GM18511 (cell line): ENCODE measurements around the gene LEF1.

Experiments used
- ATAC-seq: cut with Tn5 transposase; IDR thresholded peaks from one replicate; pipeline ENCODE4 v1.9.1; 2021; ENCODE audit warnings: mild to moderate bottlenecking, moderate library complexity; ENCODE audit not compliant: unreplicated experiment

Gene LEF1

GRCh38 chr4:108114503-108114902 lies 54.2 kb downstream of the LEF1 start:
- ATAC-seq: no peak

DNA sequence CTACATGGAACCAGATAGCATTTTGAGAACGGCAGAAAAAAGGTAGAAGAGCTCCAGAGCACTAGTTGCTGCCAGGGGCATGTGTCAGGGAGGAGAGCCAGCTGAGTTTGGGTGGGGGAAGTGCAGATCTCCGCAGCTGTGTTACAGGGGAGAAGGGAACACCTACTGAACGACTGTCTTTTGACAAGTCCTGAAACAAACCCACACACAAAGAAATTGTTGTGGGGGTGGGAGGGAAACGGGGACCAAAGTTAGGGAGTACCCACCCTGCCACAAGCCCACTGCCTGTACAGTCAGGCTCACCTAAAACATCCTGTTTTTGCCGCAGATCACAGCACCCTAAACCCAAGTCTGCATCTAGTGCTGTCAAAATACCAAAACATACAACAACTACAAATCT lies 55.5 kb downstream of the LEF1 start:
- ATAC-seq: no peak

DNA sequence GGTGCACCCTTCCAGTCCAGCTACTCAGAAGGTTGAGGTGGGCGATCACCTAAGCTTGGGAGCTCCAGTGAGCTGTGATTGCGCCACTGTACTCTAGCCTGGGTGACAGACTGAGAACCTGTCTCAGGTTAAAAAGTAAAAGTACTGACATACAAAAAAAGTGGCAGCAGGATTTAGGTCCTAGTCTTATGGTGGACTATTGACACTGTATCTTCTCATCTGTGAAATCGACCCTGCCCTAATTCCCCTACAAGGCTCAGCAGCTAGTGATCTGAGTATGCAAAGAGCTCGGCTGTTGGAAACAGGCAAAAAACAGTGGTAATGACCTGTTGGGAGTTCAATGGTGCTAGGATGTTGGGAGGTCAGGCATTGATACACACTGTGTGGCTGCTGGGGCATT lies 57.0 kb downstream of the LEF1 start:
- no peak for ATAC-seq

- peak; percentile 5 for ATAC-seq
These were observed 58.3 kb downstream of the LEF1 start for GRCh38 chr4:108110450-108110849.

DNA sequence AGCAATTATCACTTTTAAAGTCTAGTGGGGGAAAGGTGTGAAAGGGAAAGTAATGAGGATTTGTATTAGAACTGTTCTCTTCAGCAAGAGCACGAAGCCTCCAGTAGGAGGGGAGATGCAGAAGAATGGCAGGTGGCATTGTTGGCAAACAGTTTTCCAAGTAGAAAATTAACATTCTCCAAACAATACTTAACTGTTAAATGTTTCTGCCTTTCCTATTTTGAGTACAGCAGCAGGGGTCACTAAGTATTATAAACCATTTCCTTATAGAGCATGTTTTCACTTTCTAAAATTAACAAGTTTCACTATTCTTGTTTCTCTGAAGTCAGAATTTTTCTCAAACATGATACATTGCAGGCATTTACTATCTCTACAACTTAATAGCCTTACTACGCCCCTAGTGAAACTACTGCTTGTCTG lies 58.7 kb downstream of the LEF1 start:
- peak; percentile 85 for ATAC-seq

- ATAC-seq: no peak
These were observed 59.6 kb downstream of the LEF1 start for GRCh38 chr4:108109111-108109510.

DNA sequence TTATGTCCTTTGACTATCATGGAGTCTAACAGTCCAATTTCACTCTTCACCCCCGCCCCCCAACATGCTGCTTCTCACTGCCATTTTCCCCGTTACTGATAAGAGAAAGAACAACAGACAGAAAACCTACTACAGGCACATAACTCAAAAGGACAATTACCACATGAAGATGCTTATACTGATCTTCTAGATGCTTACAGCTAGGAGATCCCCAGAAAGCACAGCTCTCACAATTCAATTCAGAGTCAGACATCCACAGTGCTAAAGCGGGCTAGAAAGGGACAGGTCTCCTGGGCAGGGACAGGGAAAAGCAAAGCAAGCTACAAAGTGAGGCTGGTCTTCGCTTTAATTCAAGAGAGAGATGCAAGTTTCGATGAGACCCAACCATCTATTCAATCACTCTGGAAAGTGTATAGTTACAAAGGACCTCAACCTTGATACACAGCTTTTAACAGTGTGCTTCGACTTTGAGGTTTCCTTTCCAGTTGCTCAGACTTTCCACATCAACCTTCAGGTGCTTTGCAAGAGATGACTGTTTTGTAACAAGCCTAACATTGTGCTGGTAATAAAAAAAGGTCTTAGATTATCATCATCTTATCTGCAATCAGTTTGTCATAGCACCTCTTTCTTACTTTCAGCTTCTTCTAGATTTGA lies 60.9 kb downstream of the LEF1 start:
- no peak for ATAC-seq

- no peak for ATAC-seq
These were observed 61.6 kb downstream of the LEF1 start for GRCh38 chr4:108107101-108107500.

GRCh38 chr4:108106186-108106585 lies 62.5 kb downstream of the LEF1 start:
- ATAC-seq: no peak

GRCh38 chr4:108103099-108103862 lies 65.5 kb downstream of the LEF1 start:
- no peak for ATAC-seq

DNA sequence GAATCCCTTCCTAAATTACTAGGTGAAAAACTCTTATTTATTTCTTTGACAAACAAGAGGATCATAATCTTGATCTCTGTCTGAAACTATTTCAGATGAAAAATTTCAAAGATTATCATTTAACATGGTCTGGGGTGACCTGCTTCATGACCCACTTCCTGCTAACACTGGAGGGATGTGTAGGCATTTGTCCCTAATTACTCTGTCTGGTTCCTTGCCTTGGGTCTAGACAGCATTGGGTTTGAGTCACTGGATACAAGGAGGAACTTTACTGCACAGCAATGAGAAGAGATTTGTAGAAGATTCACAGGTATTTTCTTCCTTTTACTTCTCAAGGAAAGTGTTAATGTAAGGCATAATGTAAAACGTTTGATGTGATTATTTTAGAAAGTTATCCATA lies 67.9 kb downstream of the LEF1 start:
- no peak for ATAC-seq

GRCh38 chr4:108099838-108100237 lies 68.9 kb downstream of the LEF1 start:
- no peak for ATAC-seq

GRCh38 chr4:108097990-108098553 lies 70.7 kb downstream of the LEF1 start:
- ATAC-seq: no peak

GRCh38 chr4:108094923-108095482 lies 73.7 kb downstream of the LEF1 start:
- ATAC-seq: no peak

DNA sequence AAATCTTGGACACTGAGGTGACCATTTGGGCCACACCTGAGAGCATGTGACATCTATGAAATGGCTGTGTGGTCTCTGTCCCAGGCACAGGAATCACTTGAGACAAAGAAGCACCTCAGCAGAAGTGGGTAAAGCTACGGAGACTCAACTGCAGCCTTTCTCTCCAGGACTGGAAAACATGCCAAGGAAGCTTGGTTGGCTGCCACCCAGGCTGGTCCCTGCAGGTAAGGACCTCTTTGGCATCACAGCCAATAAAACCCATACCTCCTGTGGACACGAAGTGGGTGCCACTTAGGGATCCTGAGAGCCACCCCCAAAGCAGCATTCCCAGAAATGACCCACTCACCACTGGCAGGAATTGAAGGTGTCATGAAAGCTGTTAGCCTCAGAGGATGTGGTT lies 74.6 kb downstream of the LEF1 start:
- no peak for ATAC-seq

DNA sequence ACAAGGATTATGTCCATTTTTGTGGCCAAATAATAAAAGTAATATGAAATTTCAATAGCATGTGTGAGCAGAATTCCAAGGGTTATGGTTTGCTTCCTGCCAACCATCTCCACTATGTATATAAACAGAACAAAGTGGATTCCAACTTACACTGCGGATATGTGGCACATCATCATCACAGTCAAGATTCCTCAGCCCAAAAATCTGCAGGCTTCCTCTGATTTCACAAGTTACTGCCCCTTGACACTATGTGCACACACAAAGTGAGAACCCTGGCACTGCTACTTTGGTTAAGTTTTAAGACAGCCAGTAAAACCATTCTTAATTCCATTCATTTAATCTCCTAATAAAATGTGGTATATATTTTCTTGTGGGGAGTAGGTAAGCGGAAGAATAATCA lies 76.4 kb downstream of the LEF1 start:
- no peak for ATAC-seq

DNA sequence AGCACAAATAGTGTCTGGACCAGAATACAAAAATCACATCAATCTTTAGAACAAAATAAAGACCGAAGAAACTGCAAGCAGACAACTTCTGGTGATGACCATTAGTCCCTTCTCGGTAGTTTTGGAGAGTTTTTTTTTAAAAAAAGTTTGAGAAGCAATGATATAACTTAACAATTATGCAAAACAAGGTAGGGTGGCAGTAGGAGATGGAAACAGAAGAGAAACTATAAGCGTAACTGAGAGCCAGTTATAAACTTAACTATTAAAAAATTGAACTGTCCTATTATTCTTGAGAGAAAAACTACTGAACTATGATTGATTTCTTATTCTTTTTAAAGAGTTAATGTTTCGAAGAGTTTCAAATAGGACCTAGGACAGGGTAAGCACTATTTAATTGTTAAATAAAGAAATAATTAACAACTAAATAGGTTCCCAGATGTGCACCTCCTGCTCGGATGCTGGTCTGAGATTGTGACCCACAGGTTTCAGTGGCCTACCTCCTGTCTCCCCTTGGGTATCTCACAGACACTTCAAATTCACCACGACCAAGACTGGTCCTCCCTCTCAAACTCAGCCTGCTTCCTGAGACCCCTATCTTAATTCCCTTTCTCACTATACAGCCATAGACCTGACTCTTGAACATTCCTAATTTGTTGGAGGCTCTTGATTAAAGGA lies 81.3 kb downstream of the LEF1 start:
- ATAC-seq: no peak

GRCh38 chr4:108081256-108081655 lies 87.5 kb downstream of the LEF1 start:
- no peak for ATAC-seq

- ATAC-seq: no peak
These were observed 88.0 kb downstream of the LEF1 start for GRCh38 chr4:108080747-108081146.

DNA sequence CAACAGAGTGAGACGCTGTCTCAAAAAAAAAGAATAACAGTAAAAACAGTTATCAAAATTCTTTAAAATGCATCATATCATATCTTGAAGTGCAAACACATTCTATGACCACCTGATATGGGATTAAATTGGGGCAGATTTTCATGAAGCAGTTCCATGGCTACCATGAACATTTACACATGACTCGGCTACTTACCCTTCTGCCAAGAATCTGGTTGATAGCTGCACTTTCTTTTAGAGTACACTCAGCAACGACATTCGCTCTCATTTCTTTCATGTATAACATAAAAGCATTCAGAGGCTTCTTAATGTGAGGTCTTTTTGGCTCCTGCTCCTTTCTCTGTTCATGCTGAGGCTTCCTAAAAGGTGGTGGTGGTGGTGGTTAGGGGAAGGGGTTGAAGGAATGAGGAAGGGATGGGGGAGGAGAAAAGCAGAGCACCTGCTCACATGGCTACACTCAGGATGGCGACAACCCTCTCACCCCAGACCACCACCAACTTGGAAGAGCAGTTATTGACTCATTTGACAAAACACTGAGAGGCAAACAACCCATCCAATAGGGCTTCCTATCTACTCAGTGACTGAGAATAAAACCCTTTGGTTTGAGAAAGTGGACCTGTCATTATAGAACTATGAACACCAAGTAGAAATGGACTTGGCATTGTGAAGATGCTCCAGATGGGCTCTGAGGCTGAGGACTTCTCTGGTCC lies 90.6 kb downstream of the LEF1 start:
- no peak for ATAC-seq

- ATAC-seq: peak; percentile 69
These were observed 96.4 kb downstream of the LEF1 start for GRCh38 chr4:108072300-108072699.
